Neural progenitor cell (in vitro differentiated cells): ENCODE results near the gene CCND2.

Experiments used
- EZH2 ChIP-seq: fragments of 200-600 bp; sonication (generic); IDR thresholded peaks from 2 replicates; pipeline ENCODE4 v1.6.1; 2017; ENCODE audit warnings: antibody characterized with exemption, mild to moderate bottlenecking, moderate library complexity
- TF ChIP-seq, protein P1 (sequence below): fragments of 200-600 bp; sonication (generic); IDR thresholded peaks from 2 replicates; pipeline ENCODE4 v1.5.1; 2017; ENCODE audit warnings: antibody characterized with exemption, mild to moderate bottlenecking

DNA sequence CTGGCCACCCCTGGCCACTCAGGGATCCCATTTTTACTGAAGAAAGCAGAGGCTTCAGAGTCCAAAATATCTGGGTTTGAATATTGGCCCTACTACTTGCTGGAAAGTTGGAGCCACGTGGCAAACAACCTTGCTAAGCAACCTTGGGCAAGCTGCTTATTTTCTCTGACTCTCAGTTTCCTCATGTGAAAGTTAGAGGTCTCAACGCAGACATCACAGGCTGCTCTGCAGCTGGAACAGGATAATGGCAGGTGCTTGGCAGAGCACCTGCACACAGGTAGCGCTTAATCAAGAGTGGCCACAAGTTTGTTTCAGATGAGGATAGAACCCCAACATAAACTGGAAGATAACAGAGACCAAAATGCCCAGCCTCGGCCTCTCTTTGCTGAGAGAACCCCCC lies 28.1 kb upstream of the CCND2 start:
- no peak for TF ChIP-seq EZH2
- TF ChIP-seq, protein P1, sequence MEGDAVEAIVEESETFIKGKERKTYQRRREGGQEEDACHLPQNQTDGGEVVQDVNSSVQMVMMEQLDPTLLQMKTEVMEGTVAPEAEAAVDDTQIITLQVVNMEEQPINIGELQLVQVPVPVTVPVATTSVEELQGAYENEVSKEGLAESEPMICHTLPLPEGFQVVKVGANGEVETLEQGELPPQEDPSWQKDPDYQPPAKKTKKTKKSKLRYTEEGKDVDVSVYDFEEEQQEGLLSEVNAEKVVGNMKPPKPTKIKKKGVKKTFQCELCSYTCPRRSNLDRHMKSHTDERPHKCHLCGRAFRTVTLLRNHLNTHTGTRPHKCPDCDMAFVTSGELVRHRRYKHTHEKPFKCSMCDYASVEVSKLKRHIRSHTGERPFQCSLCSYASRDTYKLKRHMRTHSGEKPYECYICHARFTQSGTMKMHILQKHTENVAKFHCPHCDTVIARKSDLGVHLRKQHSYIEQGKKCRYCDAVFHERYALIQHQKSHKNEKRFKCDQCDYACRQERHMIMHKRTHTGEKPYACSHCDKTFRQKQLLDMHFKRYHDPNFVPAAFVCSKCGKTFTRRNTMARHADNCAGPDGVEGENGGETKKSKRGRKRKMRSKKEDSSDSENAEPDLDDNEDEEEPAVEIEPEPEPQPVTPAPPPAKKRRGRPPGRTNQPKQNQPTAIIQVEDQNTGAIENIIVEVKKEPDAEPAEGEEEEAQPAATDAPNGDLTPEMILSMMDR = no peak
